Peyer's patch (tissue), 4 donors: ENCODE data around the gene HSFX3.

Experiments used
- POLR2A ChIP-seq, 2 donors: fragments of 450-650 bp; IDR thresholded peaks; one replicate each; pipeline ENCODE4 v1.5.1; 2017; ENCODE audit warnings: antibody characterized with exemption in 2 of 2, mild to moderate bottlenecking in 2 of 2, moderate library complexity in 2 of 2
- TF ChIP-seq, protein P1 (sequence below), 6 experiments: fragments of 450-650 bp in 4 of 6; fragments of 200-600 bp in 2 of 6; sonication (generic) in 1 of 6; IDR thresholded peaks; one replicate each; pipeline ENCODE4 v1.5.1; 2017 to 2019; ENCODE audit warnings: antibody characterized with exemption in 6 of 6, mild to moderate bottlenecking in 3 of 6, moderate library complexity in 1 of 6

DNA sequence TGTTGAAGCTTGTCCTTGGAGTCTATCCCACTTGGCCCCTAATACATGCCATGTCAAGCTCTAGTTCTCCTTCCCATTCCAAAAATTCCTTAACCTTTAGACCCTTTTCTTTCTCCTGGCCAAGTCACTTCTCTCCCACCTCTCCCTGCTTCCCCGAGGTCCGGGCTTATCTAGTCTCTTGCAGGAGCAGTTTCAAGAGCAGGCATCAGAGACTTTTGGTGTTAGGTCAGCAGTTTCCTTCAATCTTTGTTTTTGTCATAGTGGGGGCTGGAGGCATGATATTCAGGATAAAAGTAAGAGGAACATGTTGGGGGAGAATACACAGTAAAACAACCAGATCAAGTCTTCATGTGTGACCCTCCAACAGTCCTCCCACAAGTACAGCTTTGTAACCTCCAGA is 33.1 kb downstream of the HSFX3 start:
- TF ChIP-seq, protein P1, sequence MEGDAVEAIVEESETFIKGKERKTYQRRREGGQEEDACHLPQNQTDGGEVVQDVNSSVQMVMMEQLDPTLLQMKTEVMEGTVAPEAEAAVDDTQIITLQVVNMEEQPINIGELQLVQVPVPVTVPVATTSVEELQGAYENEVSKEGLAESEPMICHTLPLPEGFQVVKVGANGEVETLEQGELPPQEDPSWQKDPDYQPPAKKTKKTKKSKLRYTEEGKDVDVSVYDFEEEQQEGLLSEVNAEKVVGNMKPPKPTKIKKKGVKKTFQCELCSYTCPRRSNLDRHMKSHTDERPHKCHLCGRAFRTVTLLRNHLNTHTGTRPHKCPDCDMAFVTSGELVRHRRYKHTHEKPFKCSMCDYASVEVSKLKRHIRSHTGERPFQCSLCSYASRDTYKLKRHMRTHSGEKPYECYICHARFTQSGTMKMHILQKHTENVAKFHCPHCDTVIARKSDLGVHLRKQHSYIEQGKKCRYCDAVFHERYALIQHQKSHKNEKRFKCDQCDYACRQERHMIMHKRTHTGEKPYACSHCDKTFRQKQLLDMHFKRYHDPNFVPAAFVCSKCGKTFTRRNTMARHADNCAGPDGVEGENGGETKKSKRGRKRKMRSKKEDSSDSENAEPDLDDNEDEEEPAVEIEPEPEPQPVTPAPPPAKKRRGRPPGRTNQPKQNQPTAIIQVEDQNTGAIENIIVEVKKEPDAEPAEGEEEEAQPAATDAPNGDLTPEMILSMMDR (IDR thresholded peaks at IDR 0.05): no peak
- TF ChIP-seq POLR2A (IDR thresholded peaks at IDR 0.05): no peak
